Suprapubic skin (tissue), 4 donors: ENCODE data around the gene AGAP1. TPM values are rescaled to one million over a fixed set of nuclear protein-coding genes. Genes with fewer than 3 reads are reported as not detected.

Experiments
- DNase-seq, 2 donors: peaks; one replicate each; pipeline ENCODE4 v3.0.0-alpha.2; 2019; ENCODE audit warnings: low spot score in 2 of 2
- H3K27ac ChIP-seq: fragments of 200-600 bp; sonication (generic); one replicate; pipeline ENCODE4 v1.5.1; 2019
- H3K27me3 ChIP-seq: fragments of 200-600 bp; sonication (generic); one replicate; pipeline ENCODE4 v1.5.1; 2019
- H3K36me3 ChIP-seq: fragments of 200-600 bp; sonication (generic); one replicate; pipeline ENCODE4 v1.5.1; 2019
- H3K4me1 ChIP-seq: fragments of 200-600 bp; sonication (generic); one replicate; pipeline ENCODE4 v1.5.1; 2019
- H3K4me3 ChIP-seq: fragments of 200-600 bp; sonication (generic); one replicate; pipeline ENCODE4 v1.5.1; 2019; ENCODE audit warnings: mild to moderate bottlenecking
- H3K9me3 ChIP-seq: fragments of 200-600 bp; sonication (generic); one replicate; pipeline ENCODE4 v1.5.1; 2019
- CTCF ChIP-seq, 2 donors: fragments of 200-600 bp in 1 of 2; fragments of 450-650 bp in 1 of 2; sonication (generic) in 1 of 2; IDR thresholded peaks; one replicate each; pipeline ENCODE4 v1.5.1; 2016 to 2019; ENCODE audit warnings: antibody characterized with exemption in 2 of 2, mild to moderate bottlenecking in 1 of 2, moderate library complexity in 1 of 2
- EP300 ChIP-seq: sonication (generic); formaldehyde crosslinking; IDR thresholded peaks from one replicate; pipeline ENCODE4 v1.6.1; 2017; ENCODE audit warnings: antibody characterized with exemption
- POLR2A ChIP-seq, 2 donors: fragments of 450-650 bp; IDR thresholded peaks; one replicate each; pipeline ENCODE4 v1.6.1; 2017; ENCODE audit warnings: antibody characterized with exemption in 2 of 2, mild to moderate bottlenecking in 2 of 2, moderate library complexity in 2 of 2
- POLR2AphosphoS5 ChIP-seq, 3 donors: sonication (generic); formaldehyde crosslinking; IDR thresholded peaks; one replicate each; pipeline ENCODE4 v1.6.1; 2017; ENCODE audit warnings: antibody characterized with exemption in 3 of 3
- WGBS: methylation state at CpG from one replicate; pipeline ENCODE4 v1.1.5; 2018; 5-methylcytosine and 5-hydroxymethylcytosine counted together
- total RNA-seq, 4 donors: library from RNA; depleted of rRNA; stranded (reverse); fragments of >200 nt; gene quantifications; one replicate each; pipeline ENCODE4 v1.1.0, GENCODE V29; 2016

AGAP1 gene
- total RNA-seq, 4 donors from 2014 or later: 14.1 to 30.7 (median 19.4) TPM

- 88% methylated on average over 15 of the region's 15 CpGs for WGBS
- Histone ChIP-seq H3K9me3 (no peaks in the 10 kb centered on the region), H3K4me1 (peaks cover 20% of the 10 kb centered on the region), H3K36me3 (no peaks in the 10 kb centered on the region), H3K27ac (no peak overlapping the region), H3K4me3 (no peak overlapping the region), H3K27me3 (no peaks in the 10 kb centered on the region)
- no peak for TF ChIP-seq EP300
- TF ChIP-seq POLR2AphosphoS5 (IDR thresholded peaks at IDR 0.05): no peak
- TF ChIP-seq CTCF (IDR thresholded peaks at IDR 0.05): no peak
- TF ChIP-seq POLR2A (IDR thresholded peaks at IDR 0.05): no peak
- peak in 1 of 2 donors; percentile 69 for DNase-seq
Measured at GRCh38 chr2:235692671-235693171, 198.9 kb downstream of the AGAP1 start.

DNA sequence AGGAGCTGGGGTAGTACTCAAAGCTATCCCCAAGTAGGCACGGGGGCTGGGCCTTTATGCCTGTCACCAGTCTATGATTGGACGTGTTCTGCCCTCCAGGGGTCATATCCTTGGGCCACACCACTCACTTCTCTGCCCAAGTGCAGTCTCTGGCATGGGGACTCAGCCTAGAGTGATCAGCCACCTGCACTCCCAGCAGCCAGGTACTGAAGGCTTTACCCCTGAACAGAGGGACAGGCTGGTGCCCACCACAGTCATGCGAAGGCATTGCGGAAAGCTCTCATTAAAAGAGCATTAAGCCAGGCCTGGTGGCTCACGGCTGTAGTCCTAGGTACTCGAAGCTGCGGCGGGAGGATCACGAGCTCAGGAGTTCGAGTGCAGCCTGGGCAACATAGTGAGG lies 199.4 kb downstream of the AGAP1 start:
- DNase-seq: peak in 1 of 2 donors; percentile 62
- H3K4me3 ChIP-seq: no peak overlapping the region
- no peaks in the 10 kb centered on the region for H3K27me3 ChIP-seq
- H3K36me3 ChIP-seq: no peaks in the 10 kb centered on the region
- TF ChIP-seq CTCF (IDR thresholded peaks at IDR 0.05): no peak
- TF ChIP-seq POLR2A (IDR thresholded peaks at IDR 0.05): no peak
- TF ChIP-seq EP300: no peak
- no peak for TF ChIP-seq POLR2AphosphoS5 (IDR thresholded peaks at IDR 0.05)
- WGBS: 95% methylated on average over 9 of the region's 10 CpGs
- no peaks in the 10 kb centered on the region for H3K9me3 ChIP-seq
- H3K27ac ChIP-seq: no peak overlapping the region
- H3K4me1 ChIP-seq: peaks cover 20% of the 10 kb centered on the region

DNA sequence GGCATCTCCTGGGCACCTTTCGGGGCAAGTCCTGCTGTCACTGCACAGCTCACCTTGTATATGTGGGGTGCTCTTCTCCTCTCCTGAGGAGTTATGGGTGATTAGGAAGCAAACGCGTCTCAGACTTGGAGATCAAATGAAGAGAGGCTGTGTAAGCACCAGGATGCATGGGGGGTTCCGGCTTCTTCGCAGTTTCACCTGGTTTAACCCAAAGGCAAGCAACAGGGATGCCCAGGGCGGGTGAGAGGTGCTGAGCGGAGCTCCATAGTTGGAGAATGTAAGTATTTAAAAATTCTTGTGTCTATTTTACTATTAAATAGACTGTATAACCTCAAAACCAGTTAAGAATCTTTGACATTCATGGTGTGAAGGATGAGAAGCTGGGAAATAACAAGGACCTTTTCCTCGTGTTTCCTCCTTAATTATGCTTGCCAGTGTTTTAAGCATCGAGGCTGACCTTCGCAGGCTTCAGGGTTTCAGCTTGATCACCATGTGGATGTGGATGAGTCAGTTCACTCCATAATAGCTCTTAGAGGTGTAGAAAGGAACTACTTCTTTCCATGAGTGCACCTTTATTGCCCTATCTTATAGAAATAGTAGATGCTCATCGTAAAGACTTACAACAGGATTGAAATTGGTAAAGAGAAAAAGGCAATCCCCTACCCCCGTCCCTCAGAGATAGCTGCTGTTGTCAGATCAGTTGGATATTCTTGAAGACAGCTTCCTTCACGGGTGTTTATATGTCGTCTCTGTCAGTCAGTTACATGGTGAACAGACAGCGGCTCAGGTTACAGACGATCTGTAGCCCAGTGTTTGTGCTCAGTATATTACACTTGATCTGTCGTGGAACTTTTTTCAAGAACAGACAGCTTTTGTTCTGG lies 201.1 kb downstream of the AGAP1 start:
- Histone ChIP-seq H3K36me3 (no peaks in the 10 kb centered on the region), H3K27ac (no peak overlapping the region), H3K27me3 (no peaks in the 10 kb centered on the region), H3K9me3 (no peaks in the 10 kb centered on the region), H3K4me1 (peaks cover 11% of the 10 kb centered on the region), H3K4me3 (no peak overlapping the region)
- peak in 1 of 2 donors; percentile 47 for DNase-seq
- 86% methylated on average over 17 of the region's 17 CpGs for WGBS
- TF ChIP-seq POLR2AphosphoS5 (IDR thresholded peaks at IDR 0.05) (no peak), POLR2A (IDR thresholded peaks at IDR 0.05) (no peak)

GRCh38 chr2:235695602-235695895 lies 201.7 kb downstream of the AGAP1 start:
- peak in 1 of 2 donors; percentile 52 for DNase-seq

DNA sequence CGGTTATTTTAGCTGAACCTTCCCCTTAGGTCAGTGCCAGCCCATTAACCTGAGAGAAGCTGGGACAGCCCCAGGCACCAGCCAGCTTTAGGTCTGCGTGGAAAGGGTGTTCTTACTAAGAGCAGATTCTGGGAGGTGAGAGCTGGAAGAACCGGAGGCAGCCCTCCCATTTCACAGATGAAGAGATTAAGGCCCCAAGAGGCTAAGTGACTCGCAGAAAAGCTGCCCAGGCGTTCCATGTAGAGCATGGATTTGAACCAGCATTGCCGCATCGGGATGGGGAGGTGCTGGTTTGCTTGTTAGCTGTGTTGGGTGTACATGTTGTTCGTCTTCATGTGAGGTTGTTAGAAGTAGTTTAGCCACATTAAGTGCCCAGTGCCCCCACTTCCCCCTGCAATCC lies 203.2 kb downstream of the AGAP1 start:
- 88% methylated on average over 8 of the region's 8 CpGs for WGBS
- Histone ChIP-seq H3K36me3 (no peaks in the 10 kb centered on the region), H3K27ac (no peak overlapping the region), H3K27me3 (no peaks in the 10 kb centered on the region), H3K4me1 (peaks cover 10% of the 10 kb centered on the region), H3K9me3 (no peaks in the 10 kb centered on the region), H3K4me3 (no peak overlapping the region)
- peak in 1 of 2 donors; percentile 57 for DNase-seq
- TF ChIP-seq CTCF (IDR thresholded peaks at IDR 0.05): no peak
- TF ChIP-seq POLR2AphosphoS5 (IDR thresholded peaks at IDR 0.05): no peak
- TF ChIP-seq EP300: no peak
- no peak for TF ChIP-seq POLR2A (IDR thresholded peaks at IDR 0.05)

More at GRCh38 chr2:235695602-235695895, 201.7 kb downstream of the AGAP1 start:
- Histone ChIP-seq H3K27me3 (no peaks in the 10 kb centered on the region), H3K27ac (no peak overlapping the region), H3K4me1 (peaks cover 7% of the 10 kb centered on the region), H3K36me3 (no peaks in the 10 kb centered on the region), H3K9me3 (no peaks in the 10 kb centered on the region), H3K4me3 (no peak overlapping the region)
- WGBS: 94% methylated on average over 3 of the region's 3 CpGs
- TF ChIP-seq CTCF (IDR thresholded peaks at IDR 0.05): no peak
- no peak for TF ChIP-seq POLR2AphosphoS5 (IDR thresholded peaks at IDR 0.05)
- no peak for TF ChIP-seq EP300
- TF ChIP-seq POLR2A (IDR thresholded peaks at IDR 0.05): no peak
